HG02798 (cell line): Measurements from ENCODE around the gene STRIP1.
"Not testable (repeated sequence)": the region's sequence is repeated elsewhere in the genome, so short reads cannot be mapped to it uniquely, and the experiment has no call there.

Experiments used
- ATAC-seq: cut with Tn5 transposase; IDR thresholded peaks from one replicate; pipeline ENCODE4 v1.9.1; 2021; ENCODE audit warnings: mild to moderate bottlenecking; ENCODE audit not compliant: unreplicated experiment, poor library complexity

STRIP1 gene

DNA sequence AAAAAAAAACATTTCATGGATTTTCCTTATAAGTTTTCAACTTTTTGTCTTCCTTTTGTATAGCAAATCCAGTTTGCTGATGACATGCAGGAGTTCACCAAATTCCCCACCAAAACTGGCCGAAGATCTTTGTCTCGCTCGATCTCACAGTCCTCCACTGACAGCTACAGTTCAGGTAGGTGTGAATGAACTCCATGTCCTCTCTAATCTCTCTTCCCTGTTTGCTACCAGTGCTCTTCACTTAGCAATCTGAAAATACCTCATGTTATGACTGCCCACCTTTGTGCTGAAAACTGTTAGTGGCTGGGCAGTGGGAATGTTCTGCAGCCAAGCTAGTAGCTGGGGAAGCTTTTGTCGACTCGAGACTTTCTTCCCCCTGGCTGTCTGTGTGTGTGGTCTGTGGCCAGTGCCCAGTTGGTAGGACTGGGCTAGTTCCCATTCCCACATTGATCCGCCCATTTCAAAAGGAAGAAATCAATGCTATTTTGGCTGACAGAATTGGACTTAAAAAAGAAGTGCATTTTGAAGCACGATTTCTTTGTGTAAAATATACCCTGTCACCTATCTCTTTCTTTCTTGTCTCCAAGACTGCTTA, 25.4 kb upstream of the STRIP1 start:
- no peak for ATAC-seq

- peak; percentile 97 for ATAC-seq
Observed at GRCh38 chr1:110011527-110012041, 22.8 kb upstream of the STRIP1 start.

DNA sequence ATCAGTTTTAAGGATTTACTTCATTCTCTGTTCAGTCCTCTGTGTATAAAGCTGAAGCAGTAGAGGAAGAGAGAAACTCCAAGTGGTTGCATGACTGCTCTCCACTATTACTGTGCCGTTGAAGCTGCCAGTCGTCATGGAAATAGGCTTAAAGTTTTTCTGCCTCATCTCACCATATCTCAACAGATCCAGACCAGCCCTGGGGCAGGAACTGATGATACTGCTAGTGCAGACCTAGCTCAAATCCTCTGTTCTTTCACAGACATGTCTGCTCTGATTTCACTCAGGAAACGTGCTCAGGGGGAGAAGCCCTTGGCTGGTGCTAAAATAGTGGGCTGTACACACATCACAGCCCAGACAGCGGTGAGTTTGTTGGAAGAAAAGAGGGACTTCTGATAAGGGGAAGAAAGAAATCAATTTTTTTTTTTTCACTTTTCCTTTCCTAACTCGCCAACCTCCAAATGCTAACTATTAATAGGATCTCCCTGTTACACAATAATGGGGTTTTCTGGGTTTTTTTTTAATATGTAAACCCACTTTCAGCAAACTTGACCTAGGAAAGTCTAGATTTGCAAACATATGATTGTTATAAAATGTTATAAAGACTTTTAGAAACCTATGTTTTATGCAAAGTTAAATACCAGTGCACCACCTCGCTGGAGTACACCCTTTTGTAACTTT, 22.2 kb upstream of the STRIP1 start:
- peak; percentile 58 for ATAC-seq

DNA sequence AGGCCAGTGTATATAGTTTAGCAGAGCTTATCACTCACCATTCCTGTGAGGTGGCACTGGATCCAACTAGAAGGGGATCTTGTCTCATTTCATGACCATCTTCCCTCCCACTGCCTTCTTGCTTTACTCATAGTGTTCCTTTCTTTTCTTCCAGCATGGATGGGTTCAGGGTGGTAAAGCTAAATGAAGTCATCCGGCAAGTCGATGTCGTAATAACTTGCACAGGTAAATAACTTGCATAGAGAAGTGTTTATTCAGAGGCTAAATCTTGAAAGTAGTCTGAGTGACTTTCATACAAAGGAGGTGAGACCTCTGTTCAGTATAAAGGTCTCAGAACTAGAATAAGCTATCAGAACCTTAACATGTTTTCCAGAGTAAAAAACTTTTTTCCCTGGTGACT, 16.6 kb upstream of the STRIP1 start:
- ATAC-seq: no peak

DNA sequence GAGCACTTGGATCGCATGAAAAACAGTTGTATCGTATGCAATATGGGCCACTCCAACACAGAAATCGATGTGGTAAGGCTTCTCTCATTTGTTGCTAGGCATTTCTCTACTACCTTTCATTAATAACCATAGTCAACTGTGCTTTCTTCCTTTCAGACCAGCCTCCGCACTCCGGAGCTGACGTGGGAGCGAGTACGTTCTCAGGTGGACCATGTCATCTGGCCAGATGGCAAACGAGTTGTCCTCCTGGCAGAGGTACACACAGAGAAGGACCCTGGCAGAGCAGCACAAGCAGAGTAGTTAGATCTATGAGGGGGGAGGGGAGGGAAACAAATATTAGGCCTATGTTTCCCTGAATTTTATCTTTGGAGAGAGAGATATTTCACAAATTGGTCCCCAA, 16.0 kb upstream of the STRIP1 start:
- ATAC-seq: no peak

GRCh38 chr1:110019770-110020169, 14.7 kb upstream of the STRIP1 start:
- ATAC-seq: no peak

GRCh38 chr1:110021285-110021684, 13.1 kb upstream of the STRIP1 start:
- no peak for ATAC-seq

DNA sequence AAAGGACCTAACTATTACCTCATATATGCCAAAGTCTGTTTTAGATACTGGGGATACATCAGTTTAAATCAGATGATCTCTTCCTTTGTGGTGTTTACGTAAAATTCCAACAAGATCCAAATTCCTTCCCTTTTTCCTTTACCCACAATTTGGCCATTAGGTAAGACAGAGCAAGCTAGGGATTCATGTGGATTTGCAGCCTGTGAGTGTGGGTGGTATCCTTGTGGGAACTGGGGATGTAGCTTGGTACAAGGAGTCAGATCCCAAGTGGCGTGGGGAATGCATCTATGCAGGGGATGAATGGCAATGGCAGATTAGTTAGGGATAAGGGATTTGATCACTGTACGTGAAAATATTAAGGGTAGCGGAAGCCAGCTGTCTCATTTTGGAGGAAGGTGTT, 9.8 kb upstream of the STRIP1 start:
- no peak for ATAC-seq

- ATAC-seq: not testable (repeated sequence)
Observed at GRCh38 chr1:110030687-110031086, 3.7 kb upstream of the STRIP1 start.

DNA sequence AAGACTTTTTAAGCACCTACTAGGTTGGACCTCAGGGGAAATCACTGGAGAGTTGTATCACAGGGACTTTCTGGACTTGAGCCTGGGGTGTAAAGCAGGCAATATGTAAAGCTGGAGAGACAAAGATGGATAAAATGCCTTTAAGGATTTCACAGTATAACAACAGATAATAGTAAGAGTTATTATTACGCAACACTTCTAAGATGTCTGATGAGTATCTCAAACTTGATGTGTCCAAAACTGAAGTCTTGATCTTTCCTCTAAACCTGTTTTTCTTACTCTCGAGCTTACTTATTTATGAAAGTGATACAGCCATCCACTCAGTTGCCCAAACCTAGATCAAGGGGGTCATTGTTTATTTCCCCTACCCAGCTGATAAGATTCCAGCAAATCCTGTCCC, 2.1 kb upstream of the STRIP1 start:
- ATAC-seq: no peak

GRCh38 chr1:110033421-110033820, 1.0 kb upstream of the STRIP1 start:
- no peak for ATAC-seq

GRCh38 chr1:110034040-110034450, 379 bp upstream of the STRIP1 start:
- no peak for ATAC-seq

DNA sequence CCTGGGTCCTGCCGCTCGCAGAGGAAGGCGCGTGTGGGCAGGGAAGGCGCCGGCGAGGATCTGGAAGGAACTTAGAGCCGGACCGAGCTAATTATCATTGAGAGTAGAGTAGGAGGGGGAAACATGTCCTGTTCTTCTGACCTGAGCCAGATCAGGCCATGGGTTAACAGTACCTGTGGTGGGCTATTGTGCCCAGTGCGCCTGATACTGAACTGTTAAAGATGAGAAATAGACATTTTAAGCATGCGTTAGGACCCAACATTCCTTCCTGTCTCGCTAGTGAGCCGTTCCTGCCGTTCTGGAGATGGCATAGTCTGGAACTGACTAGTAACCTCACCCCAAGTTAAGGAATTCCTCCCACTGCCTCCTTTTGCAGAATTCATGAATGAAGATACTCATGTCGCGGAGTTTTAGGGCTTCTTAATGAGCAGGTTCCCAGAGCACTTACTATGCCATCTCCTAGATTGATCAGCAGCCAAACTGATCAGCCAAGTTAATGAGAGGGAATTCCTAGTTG, 870 bp downstream of the STRIP1 start:
- ATAC-seq: no peak

DNA sequence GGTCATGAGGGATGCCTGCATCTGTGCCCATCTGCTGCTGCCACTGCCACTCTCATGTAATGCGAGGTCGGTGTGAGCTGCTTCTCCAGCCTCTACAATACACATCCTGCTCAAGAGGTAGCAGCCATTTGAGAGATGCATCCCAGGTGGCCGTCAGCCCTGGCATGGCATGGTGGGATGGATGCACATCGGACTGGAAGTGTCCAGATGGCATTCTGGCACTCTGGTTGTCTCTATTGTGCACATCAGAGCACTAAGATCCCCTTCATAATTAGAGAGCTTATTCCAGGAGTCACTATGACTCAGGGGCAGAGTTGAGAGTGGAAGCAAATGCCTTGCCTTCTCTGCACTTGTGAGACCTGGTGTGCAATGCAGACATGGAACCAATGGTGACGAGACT, 3.8 kb downstream of the STRIP1 start:
- ATAC-seq: no peak

- no peak for ATAC-seq
Observed at GRCh38 chr1:110039641-110040040, 5.2 kb downstream of the STRIP1 start.

- no peak for ATAC-seq
Observed at GRCh38 chr1:110040548-110040947, 6.1 kb downstream of the STRIP1 start.

GRCh38 chr1:110043016-110043415, 8.6 kb downstream of the STRIP1 start:
- ATAC-seq: no peak

DNA sequence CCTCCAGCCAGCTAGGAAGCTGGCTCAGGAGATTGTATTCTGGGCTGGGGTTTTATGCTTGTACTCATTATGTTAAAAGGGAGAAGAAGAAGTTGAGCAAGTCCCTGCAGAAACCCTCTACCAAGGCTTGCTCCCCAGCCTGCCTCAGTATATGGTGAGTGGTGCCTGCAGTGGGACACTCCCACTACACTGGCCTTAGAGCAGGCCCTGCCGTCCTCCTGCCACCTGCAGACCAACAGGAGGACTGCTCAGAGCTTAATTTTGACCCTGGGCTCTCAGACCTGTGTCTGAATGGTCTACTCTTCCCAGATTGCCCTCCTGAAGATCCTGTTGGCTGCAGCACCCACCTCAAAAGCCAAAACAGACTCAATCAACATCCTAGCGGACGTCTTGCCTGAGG, 13.0 kb downstream of the STRIP1 start:
- no peak for ATAC-seq

- no peak for ATAC-seq
Observed at GRCh38 chr1:110048240-110048639, 13.8 kb downstream of the STRIP1 start.

- ATAC-seq: no peak
Observed at GRCh38 chr1:110048923-110049601, 14.6 kb downstream of the STRIP1 start.
